ENCODE results near the gene TEAD2.

TEAD2 gene

DNA sequence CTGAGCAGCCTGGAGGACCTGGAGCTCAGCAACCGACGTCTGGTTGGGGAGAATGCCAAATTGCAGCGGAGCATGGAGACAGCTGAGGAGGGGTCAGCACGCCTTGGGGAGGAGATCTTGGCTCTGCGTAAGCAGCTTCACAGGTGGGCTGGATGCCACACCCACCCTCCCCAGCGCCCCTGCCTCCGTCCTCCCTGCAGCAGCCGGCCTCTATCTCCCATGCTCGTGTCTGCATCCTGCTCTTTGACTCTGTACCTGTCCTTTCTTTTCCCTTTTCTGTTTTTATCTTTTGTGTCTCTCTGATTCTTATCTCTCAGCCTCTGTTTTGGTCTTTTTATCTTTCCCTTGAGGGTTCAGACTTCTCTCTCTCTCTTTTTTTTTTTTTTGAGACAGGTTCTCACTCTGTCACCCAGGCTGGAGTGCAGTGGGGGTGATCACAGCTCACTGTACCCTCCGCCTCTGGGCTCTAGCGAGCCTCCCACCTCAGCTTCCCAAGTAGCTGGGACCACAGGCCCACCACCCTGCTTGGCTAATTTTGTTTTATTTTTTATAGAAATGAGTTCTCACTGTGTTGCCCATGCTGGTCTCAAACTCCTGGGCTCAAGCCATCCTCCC lies 35.9 kb upstream of the TEAD2 start:
- Histone ChIP-seq H3K4me1 (ENCODE audit: control insufficient read depth, insufficient read depth, low read length, poor library complexity, severe bottlenecking) (peaks cover 9% of the 10 kb centered on the region), H3K9me3 (ENCODE audit: control insufficient read depth, low read length) (no peaks in the 10 kb centered on the region), H3K4me3 (ENCODE audit: insufficient read depth, low read depth, low read length, poor library complexity, severe bottlenecking) (no peak overlapping the region), H3K27ac (ENCODE audit: insufficient read depth, low read length, poor library complexity, severe bottlenecking) (no peak overlapping the region), H3K36me3 (ENCODE audit: control insufficient read depth, insufficient read depth, low read length) (no peaks in the 10 kb centered on the region), H3K27me3 (replicated peaks; ENCODE audit: control insufficient read depth, insufficient read depth, low read length, poor library complexity, severe bottlenecking) (no peaks in the 10 kb centered on the region)
- no peak for DNase-seq

DNA sequence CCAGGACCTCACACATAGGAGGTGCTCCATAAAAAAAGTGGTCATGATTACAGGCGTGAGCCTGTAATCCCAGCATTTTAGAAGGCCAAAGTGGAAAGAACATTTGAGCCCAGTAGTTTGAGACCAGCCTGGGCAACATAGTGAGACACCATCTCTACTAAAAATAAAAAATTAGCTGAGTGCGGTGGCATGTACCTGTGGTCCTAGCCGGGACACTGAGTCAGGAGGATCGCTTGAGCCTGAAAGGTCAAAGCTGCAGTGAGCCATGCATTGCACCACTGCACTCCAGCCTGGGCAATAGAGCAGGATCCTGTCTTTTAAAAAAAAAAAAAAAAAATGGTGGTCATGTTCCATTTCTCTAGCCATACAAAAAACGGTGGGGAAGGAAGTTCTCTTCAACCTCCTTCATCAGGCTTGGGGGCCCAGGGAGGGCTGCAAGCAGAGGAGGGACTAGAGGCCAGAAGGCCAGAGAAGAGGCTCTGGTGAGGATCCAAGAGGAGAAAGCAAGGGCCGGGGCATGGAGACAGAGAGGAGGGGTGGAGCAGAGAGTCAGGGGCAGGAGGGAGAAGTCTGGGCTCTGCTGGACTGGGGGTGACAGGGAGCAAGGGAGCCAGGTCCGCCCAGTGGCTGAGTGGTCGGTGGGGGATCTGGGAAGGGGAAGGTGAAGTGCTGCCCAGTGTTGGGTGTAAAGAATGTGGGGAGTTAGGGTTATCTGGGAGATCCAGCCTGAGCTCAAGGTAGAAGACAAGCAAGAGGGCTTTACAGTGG lies 34.7 kb upstream of the TEAD2 start:
- Histone ChIP-seq H3K9me3 (ENCODE audit: control insufficient read depth, low read length) (no peaks in the 10 kb centered on the region), H3K27me3 (replicated peaks; ENCODE audit: control insufficient read depth, insufficient read depth, low read length, poor library complexity, severe bottlenecking) (no peaks in the 10 kb centered on the region), H3K4me1 (ENCODE audit: control insufficient read depth, insufficient read depth, low read length, poor library complexity, severe bottlenecking) (peaks cover 11% of the 10 kb centered on the region), H3K4me3 (ENCODE audit: insufficient read depth, low read depth, low read length, poor library complexity, severe bottlenecking) (no peak overlapping the region), H3K36me3 (ENCODE audit: control insufficient read depth, insufficient read depth, low read length) (no peaks in the 10 kb centered on the region), H3K27ac (ENCODE audit: insufficient read depth, low read length, poor library complexity, severe bottlenecking) (no peak overlapping the region)
- DNase-seq = no peak

DNA sequence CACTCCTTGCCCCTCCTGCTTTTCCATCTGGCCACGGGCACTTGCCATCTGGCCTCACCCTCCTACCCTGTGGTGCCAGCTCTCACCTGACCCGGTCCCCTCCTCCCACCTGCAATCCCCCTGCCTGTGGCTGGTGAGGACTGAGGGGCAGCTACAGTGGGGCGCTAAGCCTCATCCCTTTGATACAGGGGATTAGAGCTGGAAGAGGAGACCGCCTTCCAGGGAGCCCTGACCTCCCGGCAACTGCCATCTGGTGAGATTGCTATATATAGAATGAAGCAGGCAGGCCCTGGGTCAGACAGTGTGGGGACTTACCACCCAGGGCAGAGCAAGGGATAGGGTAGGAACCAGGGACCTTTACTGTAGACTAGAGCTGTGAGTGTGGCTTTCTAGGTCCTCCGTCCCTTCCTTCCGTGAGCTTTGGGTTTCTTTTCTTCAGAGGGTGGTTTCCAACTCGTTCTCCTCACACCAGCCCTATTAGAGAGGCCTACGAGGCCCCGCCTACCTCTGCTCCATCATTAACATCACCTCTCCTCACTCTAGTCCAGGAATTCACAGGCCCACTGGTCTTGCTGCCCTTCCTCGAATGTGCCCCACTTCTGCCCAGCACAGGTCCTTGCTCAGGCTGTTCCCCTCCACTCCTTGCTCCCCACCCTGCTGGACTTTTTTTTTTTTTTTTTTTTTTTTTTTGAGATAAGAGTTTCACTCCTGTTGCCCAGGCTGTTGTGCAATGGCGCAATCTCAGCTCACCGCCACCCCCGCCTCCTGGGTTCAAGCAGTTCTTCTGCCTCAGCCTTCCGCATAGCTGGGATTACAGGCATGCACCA lies 33.6 kb upstream of the TEAD2 start:
- no peak for DNase-seq
- Histone ChIP-seq H3K27ac (ENCODE audit: insufficient read depth, low read length, poor library complexity, severe bottlenecking) (no peak overlapping the region), H3K4me1 (ENCODE audit: control insufficient read depth, insufficient read depth, low read length, poor library complexity, severe bottlenecking) (peaks cover 16% of the 10 kb centered on the region), H3K4me3 (ENCODE audit: insufficient read depth, low read depth, low read length, poor library complexity, severe bottlenecking) (no peak overlapping the region), H3K9me3 (ENCODE audit: control insufficient read depth, low read length) (no peaks in the 10 kb centered on the region), H3K27me3 (replicated peaks; ENCODE audit: control insufficient read depth, insufficient read depth, low read length, poor library complexity, severe bottlenecking) (no peaks in the 10 kb centered on the region), H3K36me3 (ENCODE audit: control insufficient read depth, insufficient read depth, low read length) (no peaks in the 10 kb centered on the region)

DNA sequence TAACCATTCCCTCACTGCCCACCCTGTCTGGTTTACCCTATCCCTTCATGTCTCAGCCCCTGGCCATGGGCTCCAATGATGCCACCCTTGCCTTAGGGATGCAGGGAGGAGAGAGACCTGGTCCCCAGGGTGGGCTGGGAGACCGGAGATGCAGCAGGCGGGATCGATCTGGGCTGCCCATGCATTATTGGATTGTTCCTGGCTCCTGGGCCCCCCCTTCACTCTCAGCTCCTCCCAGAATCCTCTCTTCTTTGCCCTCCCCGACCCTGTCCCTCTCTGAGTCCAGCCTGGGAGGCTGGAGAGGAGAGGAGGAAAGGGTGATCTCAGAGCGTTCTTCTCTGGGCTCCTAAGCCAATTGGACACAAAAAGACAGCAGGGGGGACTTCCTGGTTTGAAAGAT lies 31.7 kb upstream of the TEAD2 start:
- Histone ChIP-seq H3K27ac (ENCODE audit: insufficient read depth, low read length, poor library complexity, severe bottlenecking) (no peak overlapping the region), H3K27me3 (replicated peaks; ENCODE audit: control insufficient read depth, insufficient read depth, low read length, poor library complexity, severe bottlenecking) (no peaks in the 10 kb centered on the region), H3K36me3 (ENCODE audit: control insufficient read depth, insufficient read depth, low read length) (no peaks in the 10 kb centered on the region), H3K4me3 (ENCODE audit: insufficient read depth, low read depth, low read length, poor library complexity, severe bottlenecking) (no peak overlapping the region), H3K4me1 (ENCODE audit: control insufficient read depth, insufficient read depth, low read length, poor library complexity, severe bottlenecking) (peaks cover 16% of the 10 kb centered on the region), H3K9me3 (ENCODE audit: control insufficient read depth, low read length) (no peaks in the 10 kb centered on the region)
- DNase-seq = no peak

DNA sequence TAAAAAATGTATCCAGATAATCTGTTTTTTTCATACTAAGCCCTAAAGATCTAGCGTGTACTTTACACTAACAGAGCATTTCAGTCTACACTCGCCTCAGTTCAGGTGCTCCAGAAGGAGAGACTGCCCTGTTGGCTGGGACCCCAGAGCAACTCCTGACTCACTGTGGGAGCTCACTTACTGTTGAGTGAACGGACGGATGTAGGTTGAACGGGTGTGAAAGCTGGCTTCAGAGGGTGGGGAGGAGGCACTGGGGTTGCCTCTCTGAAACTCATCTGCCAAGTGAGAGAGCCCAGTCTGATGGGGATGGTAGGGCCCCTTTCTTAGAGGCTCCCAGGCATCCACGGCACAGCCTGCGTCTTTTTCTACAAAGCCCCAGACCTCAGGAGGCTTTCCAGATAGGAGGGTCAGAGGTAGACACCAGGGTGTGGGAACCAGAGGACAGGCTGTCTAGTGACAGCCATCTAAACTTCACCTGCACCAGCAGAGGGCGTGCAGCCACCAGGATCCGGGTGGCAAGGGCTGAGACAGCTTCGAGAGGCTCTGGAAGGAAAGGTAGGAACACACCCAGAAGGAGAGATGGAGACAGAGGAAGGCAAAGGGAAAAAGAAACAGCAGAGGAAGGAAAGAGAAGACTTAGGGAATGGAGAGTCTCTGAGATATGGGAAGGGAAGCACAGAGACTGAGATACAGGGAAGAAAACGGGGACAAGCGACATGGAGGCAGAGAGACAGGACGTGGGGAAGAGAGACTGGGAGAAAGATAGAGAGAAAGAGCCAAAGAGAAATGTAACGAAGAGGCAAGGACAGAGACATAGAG lies 29.6 kb upstream of the TEAD2 start:
- Histone ChIP-seq H3K9me3 (ENCODE audit: control insufficient read depth, low read length) (no peaks in the 10 kb centered on the region), H3K27me3 (replicated peaks; ENCODE audit: control insufficient read depth, insufficient read depth, low read length, poor library complexity, severe bottlenecking) (no peaks in the 10 kb centered on the region), H3K36me3 (ENCODE audit: control insufficient read depth, insufficient read depth, low read length) (no peaks in the 10 kb centered on the region), H3K4me3 (ENCODE audit: insufficient read depth, low read depth, low read length, poor library complexity, severe bottlenecking) (no peak overlapping the region), H3K4me1 (ENCODE audit: control insufficient read depth, insufficient read depth, low read length, poor library complexity, severe bottlenecking) (peaks cover 7% of the 10 kb centered on the region), H3K27ac (ENCODE audit: insufficient read depth, low read length, poor library complexity, severe bottlenecking) (no peak overlapping the region)
- DNase-seq = peak; percentile 62 to 68 (median 63)

DNA sequence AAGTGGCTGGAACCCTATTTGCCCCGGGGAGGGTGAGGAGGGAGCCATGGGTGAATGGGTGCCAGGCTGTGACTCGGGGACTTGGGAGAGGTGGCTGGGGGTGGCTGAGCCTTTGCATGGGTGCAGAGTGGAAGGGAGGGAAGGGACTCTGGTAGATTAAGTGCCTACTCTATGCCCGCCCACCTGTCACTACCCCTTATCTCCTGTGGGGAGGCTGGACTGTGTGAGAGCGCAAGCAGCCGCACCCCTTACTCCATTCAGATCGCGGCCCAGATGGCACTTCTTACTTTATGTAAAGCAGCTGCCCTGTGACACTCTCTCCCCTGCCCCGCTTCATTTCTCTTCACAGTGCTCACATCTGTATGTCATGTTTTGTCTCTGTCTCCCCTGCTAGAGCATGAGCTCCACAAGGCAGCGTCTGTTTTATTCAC lies 28.7 kb upstream of the TEAD2 start:
- H3K27ac ChIP-seq (ENCODE audit: insufficient read depth, low read length, poor library complexity, severe bottlenecking) = no peak overlapping the region
- H3K9me3 ChIP-seq (ENCODE audit: control insufficient read depth, low read length) = no peaks in the 10 kb centered on the region
- H3K36me3 ChIP-seq (ENCODE audit: control insufficient read depth, insufficient read depth, low read length) = no peaks in the 10 kb centered on the region
- H3K4me1 ChIP-seq (ENCODE audit: control insufficient read depth, insufficient read depth, low read length, poor library complexity, severe bottlenecking) = peaks cover 7% of the 10 kb centered on the region
- no peak overlapping the region for H3K4me3 ChIP-seq (ENCODE audit: insufficient read depth, low read depth, low read length, poor library complexity, severe bottlenecking)
- no peaks in the 10 kb centered on the region for H3K27me3 ChIP-seq (replicated peaks; ENCODE audit: control insufficient read depth, insufficient read depth, low read length, poor library complexity, severe bottlenecking)
- no peak for DNase-seq

- no peak overlapping the region for H3K27ac ChIP-seq (ENCODE audit: insufficient read depth, low read length, poor library complexity, severe bottlenecking)
- H3K9me3 ChIP-seq (ENCODE audit: control insufficient read depth, low read length) = no peaks in the 10 kb centered on the region
- H3K4me3 ChIP-seq (ENCODE audit: insufficient read depth, low read depth, low read length, poor library complexity, severe bottlenecking) = no peak overlapping the region
- H3K4me1 ChIP-seq (ENCODE audit: control insufficient read depth, insufficient read depth, low read length, poor library complexity, severe bottlenecking) = peaks cover 7% of the 10 kb centered on the region
- no peaks in the 10 kb centered on the region for H3K27me3 ChIP-seq (replicated peaks; ENCODE audit: control insufficient read depth, insufficient read depth, low read length, poor library complexity, severe bottlenecking)
- H3K36me3 ChIP-seq (ENCODE audit: control insufficient read depth, insufficient read depth, low read length) = no peaks in the 10 kb centered on the region
- no peak for DNase-seq
These were observed 28.1 kb upstream of the TEAD2 start for GRCh38 chr19:49390131-49390928.

- no peak for DNase-seq
- H3K9me3 ChIP-seq (ENCODE audit: control insufficient read depth, low read length) = no peaks in the 10 kb centered on the region
- peaks cover 7% of the 10 kb centered on the region for H3K4me1 ChIP-seq (ENCODE audit: control insufficient read depth, insufficient read depth, low read length, poor library complexity, severe bottlenecking)
- H3K4me3 ChIP-seq (ENCODE audit: insufficient read depth, low read depth, low read length, poor library complexity, severe bottlenecking) = no peak overlapping the region
- no peak overlapping the region for H3K27ac ChIP-seq (ENCODE audit: insufficient read depth, low read length, poor library complexity, severe bottlenecking)
- no peaks in the 10 kb centered on the region for H3K36me3 ChIP-seq (ENCODE audit: control insufficient read depth, insufficient read depth, low read length)
- no peaks in the 10 kb centered on the region for H3K27me3 ChIP-seq (replicated peaks; ENCODE audit: control insufficient read depth, insufficient read depth, low read length, poor library complexity, severe bottlenecking)
These were observed 27.2 kb upstream of the TEAD2 start for GRCh38 chr19:49389406-49389805.

GRCh38 chr19:49387936-49388372 lies 25.7 kb upstream of the TEAD2 start, which contains the start of gene KASH5:
Gene KASH5 (plus strand): TSS chr19:49388249. CDS start chr19:49390884, 2,635 bp downstream.
- Histone ChIP-seq H3K4me1 (ENCODE audit: control insufficient read depth, insufficient read depth, low read length, poor library complexity, severe bottlenecking) (peaks cover 7% of the 10 kb centered on the region), H3K36me3 (ENCODE audit: control insufficient read depth, insufficient read depth, low read length) (no peaks in the 10 kb centered on the region), H3K27me3 (replicated peaks; ENCODE audit: control insufficient read depth, insufficient read depth, low read length, poor library complexity, severe bottlenecking) (no peaks in the 10 kb centered on the region), H3K4me3 (ENCODE audit: insufficient read depth, low read depth, low read length, poor library complexity, severe bottlenecking) (no peak within 1 kb of the TSS), H3K9me3 (ENCODE audit: control insufficient read depth, low read length) (no peaks in the 10 kb centered on the region), H3K27ac (ENCODE audit: insufficient read depth, low read length, poor library complexity, severe bottlenecking) (no peak within 1 kb of the TSS)
- DNase-seq = peak; percentile 61 to 85 (median 82)
